Common myeloid progenitor, CD34-positive (primary cell): Measurements from ENCODE around the gene CACNA2D3.

ENCODE experiments used
- CTCF ChIA-PET: fragments of 350-600 bp; sonication (Branson Sonifier 250); formaldehyde crosslinking; loops from one replicate; lab custom pipeline; 2021; ENCODE audit warnings: antibody characterized with exemption; lab: Charles Lee
- POLR2A ChIA-PET: fragments of 350-600 bp; sonication (Branson Sonifier 250); formaldehyde crosslinking; loops from one replicate; lab custom pipeline; 2021; ENCODE audit warnings: antibody characterized with exemption; lab: Charles Lee
- DNase-seq, 3 donors: peaks; one replicate each; pipeline versions ENCODE4 v3.0.0 to v3.0.0-alpha.2; 2013
- H3K27ac ChIP-seq, 2 experiments: 1 replicate in 1 of 2; 2 replicates in 1 of 2; pipeline ENCODE4 v1.7.0; 2013; ENCODE audit warnings: inconsistent platforms in 2 of 2, low read length in 2 of 2, mild to moderate bottlenecking in 2 of 2, low read depth in 1 of 2, moderate library complexity in 1 of 2; ENCODE audit not compliant: severe bottlenecking in 2 of 2, insufficient read depth in 1 of 2, poor library complexity in 1 of 2
- H3K27me3 ChIP-seq, 5 experiments: replicated peaks in 2 of 5; 1 replicate in 3 of 5; 2 replicates in 2 of 5; pipeline versions ENCODE4 v1.6.1 to v1.7.0; 2013; ENCODE audit warnings: low read length in 4 of 5, mild to moderate bottlenecking in 2 of 5, moderate library complexity in 2 of 5, inconsistent platforms in 1 of 5; ENCODE audit not compliant: insufficient read depth in 5 of 5, control insufficient read depth in 4 of 5
- H3K36me3 ChIP-seq, 4 experiments: 1 replicate in 2 of 4; 2 replicates in 2 of 4; pipeline versions ENCODE4 v1.6.1 to v1.7.0; 2013; ENCODE audit warnings: low read length in 3 of 4, control low read depth in 1 of 4, mild to moderate bottlenecking in 1 of 4; ENCODE audit not compliant: control insufficient read depth in 4 of 4, insufficient read depth in 4 of 4
- H3K4me1 ChIP-seq, 4 experiments: 1 replicate in 3 of 4; 2 replicates in 1 of 4; pipeline versions ENCODE4 v1.6.1 to v1.7.1; 2013; ENCODE audit warnings: low read length in 3 of 4, mild to moderate bottlenecking in 3 of 4, control low read depth in 1 of 4, inconsistent platforms in 1 of 4, moderate library complexity in 1 of 4; ENCODE audit not compliant: control insufficient read depth in 4 of 4, insufficient read depth in 4 of 4; ENCODE audit errors: control extremely low read depth in 1 of 4
- H3K4me3 ChIP-seq, 7 experiments: 1 replicate in 4 of 7; 2 replicates in 3 of 7; pipeline versions ENCODE4 v1.5.1 to v1.7.0; 2013; ENCODE audit warnings: mild to moderate bottlenecking in 7 of 7, low read length in 6 of 7, moderate library complexity in 6 of 7, inconsistent platforms in 2 of 7, low read depth in 2 of 7, control low read depth in 1 of 7; ENCODE audit not compliant: insufficient read depth in 4 of 7, control insufficient read depth in 1 of 7; ENCODE audit errors: extremely low read depth in 1 of 7
- H3K9me3 ChIP-seq, 5 experiments: 1 replicate in 4 of 5; 2 replicates in 1 of 5; pipeline versions ENCODE4 v1.6.1 to v1.7.1; 2013; ENCODE audit warnings: low read length in 4 of 5, mild to moderate bottlenecking in 2 of 5, inconsistent platforms in 1 of 5, low read depth in 1 of 5, moderate library complexity in 1 of 5; ENCODE audit not compliant: control insufficient read depth in 4 of 5, insufficient read depth in 2 of 5; ENCODE audit errors: control extremely low read depth in 1 of 5
- WGBS: methylation state at CpG from one replicate; pipeline ENCODE4 v1.1.5; 2013; ENCODE audit not compliant: insufficient coverage; 5-methylcytosine and 5-hydroxymethylcytosine counted together

The CACNA2D3 gene

GRCh38 chr3:54193093-54193492 lies 70.7 kb downstream of the CACNA2D3 start:
- Histone ChIP-seq H3K36me3 (no peaks in the 10 kb centered on the region), H3K4me3 (no peak overlapping the region), H3K4me1 (no peaks in the 10 kb centered on the region), H3K27me3 (peaks cover 0 to 10% (median 0%) of the 10 kb centered on the region in 5 experiments), H3K9me3 (no peaks in the 10 kb centered on the region), H3K27ac (no peak overlapping the region)
- ChIA-PET CTCF (no interaction called here), POLR2A (no interaction called here)
- DNase-seq = no peak
- 100% methylated on average over 1 of the region's 1 CpG for WGBS

- 92% methylated on average over 2 of the region's 9 CpGs for WGBS
- Histone ChIP-seq H3K4me3 (no peak overlapping the region), H3K4me1 (no peaks in the 10 kb centered on the region), H3K27ac (no peak overlapping the region), H3K36me3 (no peaks in the 10 kb centered on the region), H3K27me3 (peaks cover 0 to 11% (median 0%) of the 10 kb centered on the region in 5 experiments), H3K9me3 (no peaks in the 10 kb centered on the region)
- ChIA-PET CTCF (no interaction called here), POLR2A (no interaction called here)
- no peak for DNase-seq
Measured at GRCh38 chr3:54196360-54196991, 74.1 kb downstream of the CACNA2D3 start.

- CTCF ChIA-PET = no interaction called here
- Histone ChIP-seq H3K27ac (no peak overlapping the region), H3K4me3 (no peak overlapping the region), H3K4me1 (no peaks in the 10 kb centered on the region), H3K27me3 (peaks cover 0 to 11% (median 2%) of the 10 kb centered on the region in 5 experiments), H3K9me3 (no peaks in the 10 kb centered on the region), H3K36me3 (no peaks in the 10 kb centered on the region)
- POLR2A ChIA-PET = no interaction called here
- WGBS = 100% methylated on average over 1 of the region's 6 CpGs
- no peak for DNase-seq
Measured at GRCh38 chr3:54197509-54197908, 75.2 kb downstream of the CACNA2D3 start.

DNA sequence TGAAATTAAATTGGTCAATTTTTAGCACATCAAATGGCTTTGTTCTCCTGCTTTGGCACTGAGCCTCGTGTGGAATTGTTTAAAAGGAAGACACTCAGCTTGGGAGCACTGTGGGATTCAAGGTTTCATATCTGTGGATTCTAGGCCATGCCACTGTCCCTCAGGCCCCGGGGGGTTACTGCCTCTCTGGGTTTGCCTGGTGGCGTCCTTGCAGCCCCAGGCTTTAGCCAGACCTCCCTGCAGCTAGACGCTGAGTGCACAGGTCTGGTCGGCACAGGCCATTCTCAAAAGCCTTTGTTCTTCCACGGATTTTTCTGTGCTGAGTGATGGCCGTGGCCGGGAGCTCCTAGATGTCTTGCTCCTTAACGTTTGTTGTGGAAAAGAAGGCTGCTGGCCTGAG lies 76.2 kb downstream of the CACNA2D3 start:
- H3K36me3 ChIP-seq = no peaks in the 10 kb centered on the region
- 79% methylated on average over 9 of the region's 9 CpGs for WGBS
- DNase-seq = no peak
- ChIA-PET POLR2A (no interaction called here), CTCF (no interaction called here)
- no peak overlapping the region for H3K27ac ChIP-seq
- H3K27me3 ChIP-seq = peaks cover 0 to 11% (median 2%) of the 10 kb centered on the region in 5 experiments
- H3K4me1 ChIP-seq = no peaks in the 10 kb centered on the region
- H3K9me3 ChIP-seq = no peaks in the 10 kb centered on the region
- H3K4me3 ChIP-seq = no peak overlapping the region

- no peaks in the 10 kb centered on the region for H3K9me3 ChIP-seq
- H3K4me3 ChIP-seq = no peak overlapping the region
- H3K27ac ChIP-seq = no peak overlapping the region
- POLR2A ChIA-PET = no interaction called here
- peaks cover 0 to 11% (median 2%) of the 10 kb centered on the region in 5 experiments for H3K27me3 ChIP-seq
- no peaks in the 10 kb centered on the region for H3K36me3 ChIP-seq
- CTCF ChIA-PET = no interaction called here
- DNase-seq = no peak
- no peaks in the 10 kb centered on the region for H3K4me1 ChIP-seq
- 86% methylated on average over 2 of the region's 5 CpGs for WGBS
Measured at GRCh38 chr3:54202054-54202453, 79.7 kb downstream of the CACNA2D3 start.

GRCh38 chr3:54202651-54203248 lies 80.4 kb downstream of the CACNA2D3 start:
- peaks cover 0 to 9% (median 2%) of the 10 kb centered on the region in 5 experiments for H3K27me3 ChIP-seq
- CTCF ChIA-PET = no interaction called here
- no peak overlapping the region for H3K27ac ChIP-seq
- no peak overlapping the region for H3K4me3 ChIP-seq
- WGBS = 70% methylated on average over 5 of the region's 5 CpGs
- no peaks in the 10 kb centered on the region for H3K4me1 ChIP-seq
- POLR2A ChIA-PET = no interaction called here
- DNase-seq = no peak
- H3K9me3 ChIP-seq = no peaks in the 10 kb centered on the region
- no peaks in the 10 kb centered on the region for H3K36me3 ChIP-seq

- Histone ChIP-seq H3K4me3 (no peak overlapping the region), H3K27ac (no peak overlapping the region), H3K27me3 (peaks cover 0 to 6% (median 2%) of the 10 kb centered on the region in 5 experiments), H3K36me3 (no peaks in the 10 kb centered on the region), H3K4me1 (no peaks in the 10 kb centered on the region), H3K9me3 (no peaks in the 10 kb centered on the region)
- 100% methylated on average over 1 of the region's 1 CpG for WGBS
- DNase-seq = no peak
- ChIA-PET POLR2A (no interaction called here), CTCF (no interaction called here)
Measured at GRCh38 chr3:54206874-54207273, 84.5 kb downstream of the CACNA2D3 start.
